Lung (tissue), 12 donors: ENCODE data around the gene NXPH1. TPM values are rescaled to one million over a fixed set of nuclear protein-coding genes. Genes with fewer than 3 reads are reported as not detected.

Experiments used
- ATAC-seq: fragments of 200-7000 bp; cut with Tn5 transposase; one replicate; pipeline ENCODE4 v1.9.1; 2020; ENCODE audit warnings: moderate number of reproducible peaks; ENCODE audit not compliant: insufficient read depth, low FRiP score
- DNase-seq, 3 donors: peaks; one replicate each; pipeline ENCODE4 v3.0.0-alpha.2; 2013 to 2017
- H3K27ac ChIP-seq, 2 donors: one replicate each; pipeline ENCODE4 v1.5.1; 2013; ENCODE audit warnings: mild to moderate bottlenecking in 2 of 2, moderate library complexity in 2 of 2, control low read depth in 1 of 2, inconsistent platforms in 1 of 2, low read depth in 1 of 2, low read length in 1 of 2
- H3K27me3 ChIP-seq, 3 donors: one replicate each; pipeline ENCODE4 v1.5.1; 2013; ENCODE audit warnings: low read length in 2 of 3; ENCODE audit not compliant: control insufficient read depth in 3 of 3, insufficient read depth in 3 of 3
- H3K36me3 ChIP-seq, 4 donors: one replicate each; pipeline ENCODE4 v1.5.1; 2013; ENCODE audit warnings: low read length in 4 of 4, mild to moderate bottlenecking in 1 of 4, moderate library complexity in 1 of 4; ENCODE audit not compliant: control insufficient read depth in 4 of 4, insufficient read depth in 4 of 4
- H3K4me1 ChIP-seq, 5 donors: one replicate each; pipeline ENCODE4 v1.5.1; 2013; ENCODE audit warnings: low read length in 5 of 5, mild to moderate bottlenecking in 2 of 5, moderate library complexity in 1 of 5; ENCODE audit not compliant: control insufficient read depth in 5 of 5, insufficient read depth in 5 of 5
- H3K4me3 ChIP-seq: one replicate; pipeline ENCODE4 v1.5.1; 2013; ENCODE audit warnings: mild to moderate bottlenecking, control low read depth, moderate library complexity
- H3K9ac ChIP-seq, 2 donors: one replicate each; pipeline ENCODE4 v1.5.1; 2013; ENCODE audit warnings: low read length in 2 of 2, control low read depth in 1 of 2; ENCODE audit not compliant: insufficient read depth in 1 of 2
- H3K9me3 ChIP-seq, 4 donors: one replicate each; pipeline ENCODE4 v1.5.1; 2013; ENCODE audit warnings: low read length in 3 of 4, mild to moderate bottlenecking in 1 of 4, moderate library complexity in 1 of 4; ENCODE audit not compliant: control insufficient read depth in 4 of 4, insufficient read depth in 3 of 4
- CTCF ChIP-seq: IDR thresholded peaks from 2 replicates; pipeline ENCODE4 v1.5.1; 2012; ENCODE audit warnings: mild to moderate bottlenecking; ENCODE audit errors: control extremely low read depth, extremely low read depth
- whole genome bisulfite sequencing, 2 donors: extraction: QIAGEN DNeasy Blood & Tissue Kit; methylation state at CpG; one replicate each; pipeline ENCODE4 v1.1.7; 2013; 5-methylcytosine and 5-hydroxymethylcytosine counted together
- polyA plus RNA-seq, 2 donors: library from polyadenylated mRNA; stranded (reverse); fragments of 200-250 nt; gene quantifications; one replicate each; pipeline ENCODE4 v1.2.1, GENCODE V29; 2013
- total RNA-seq, 2 donors: library from RNA; depleted of rRNA in 1 of 2; stranded (reverse); fragments of >200 nt in 1 of 2; gene quantifications; one replicate each; pipeline ENCODE4 v1.2.1, GENCODE V29; 2014 to 2021
- donor health status: control.
- donor health status: control.
- donor health status: Bipolar disorder and iron deficiency.
- donor health status: healthy.
- donor health status: DM: yes; HTN: yes; CAD: no.

NXPH1 gene
- total and polyA plus RNA-seq, 4 donors = 0.09 to 0.17 TPM; not detected in 2

- ATAC-seq = no peak
- no peaks in the 10 kb centered on the region for H3K27me3 ChIP-seq
- H3K4me3 ChIP-seq = no peak overlapping the region
- H3K9ac ChIP-seq = no peak overlapping the region
- DNase-seq = no peak
- H3K9me3 ChIP-seq = no peaks in the 10 kb centered on the region
- no peaks in the 10 kb centered on the region for H3K4me1 ChIP-seq
- TF ChIP-seq CTCF = no peak
- no peak overlapping the region for H3K27ac ChIP-seq
- WGBS, 2 donors = 73 to 75% methylated on average over 4 of the region's 4 CpGs
- H3K36me3 ChIP-seq = no peaks in the 10 kb centered on the region
These were observed 31.9 kb downstream of the NXPH1 start for GRCh38 chr7:8465338-8465737.

- Histone ChIP-seq H3K36me3 (no peaks in the 10 kb centered on the region), H3K27me3 (no peaks in the 10 kb centered on the region), H3K9ac (no peak overlapping the region), H3K4me1 (no peaks in the 10 kb centered on the region), H3K4me3 (no peak overlapping the region), H3K9me3 (peaks cover 0 to 5% (median 0%) of the 10 kb centered on the region in 4 donors), H3K27ac (no peak overlapping the region)
- TF ChIP-seq CTCF = no peak
- DNase-seq (no peak), ATAC-seq (no peak)
- 65 to 67% methylated on average over 3 of the region's 3 CpGs for WGBS, 2 donors
These were observed 47.1 kb downstream of the NXPH1 start for GRCh38 chr7:8480527-8480926.

GRCh38 chr7:8481096-8481495 lies 47.7 kb downstream of the NXPH1 start:
- ATAC-seq (no peak), DNase-seq (no peak)
- H3K9ac ChIP-seq = no peak overlapping the region
- H3K4me1 ChIP-seq = no peaks in the 10 kb centered on the region
- WGBS, 2 donors = 80 to 87% methylated on average over 2 of the region's 2 CpGs
- no peaks in the 10 kb centered on the region for H3K36me3 ChIP-seq
- H3K4me3 ChIP-seq = no peak overlapping the region
- no peak overlapping the region for H3K27ac ChIP-seq
- TF ChIP-seq CTCF = no peak
- no peaks in the 10 kb centered on the region for H3K27me3 ChIP-seq
- peaks cover 0 to 5% (median 0%) of the 10 kb centered on the region in 4 donors for H3K9me3 ChIP-seq

GRCh38 chr7:8481752-8482446 lies 48.5 kb downstream of the NXPH1 start:
- Histone ChIP-seq H3K4me1 (no peaks in the 10 kb centered on the region), H3K9me3 (peaks cover 0 to 5% (median 0%) of the 10 kb centered on the region in 4 donors), H3K36me3 (no peaks in the 10 kb centered on the region), H3K27me3 (no peaks in the 10 kb centered on the region), H3K27ac (no peak overlapping the region), H3K9ac (no peak overlapping the region), H3K4me3 (no peak overlapping the region)
- DNase-seq = peak in 2 of 3 donors; percentile 15 to 30
- TF ChIP-seq CTCF = no peak
- ATAC-seq = no peak
- 67 to 84% methylated on average over 4 of the region's 4 CpGs for WGBS, 2 donors
